Ishikawa (cell line): ENCODE results near the gene CYP2W1.

ENCODE experiments used
- CREB1 ChIP-seq: IDR thresholded peaks from 2 replicates; pipeline ENCODE4 v1.6.1; 2012; ENCODE audit warnings: low read depth
- EGR1 ChIP-seq: IDR thresholded peaks from 2 replicates; pipeline ENCODE4 v1.6.1; 2012
- EP300 ChIP-seq: IDR thresholded peaks from 2 replicates; pipeline ENCODE4 v1.6.1; 2012; ENCODE audit warnings: borderline replicate concordance
- FOXM1 ChIP-seq: IDR thresholded peaks from 2 replicates; pipeline ENCODE4 v1.6.1; 2012; ENCODE audit warnings: low read depth, borderline replicate concordance
- MAX ChIP-seq: IDR thresholded peaks from 2 replicates; pipeline ENCODE4 v1.6.1; 2012
- RAD21 ChIP-seq: IDR thresholded peaks from 2 replicates; pipeline ENCODE4 v1.6.1; 2012; ENCODE audit warnings: low read depth
- REST ChIP-seq: IDR thresholded peaks from 2 replicates; pipeline ENCODE4 v1.6.1; 2012; ENCODE audit warnings: low read depth, mild to moderate bottlenecking
- TAF1 ChIP-seq: IDR thresholded peaks from 2 replicates; pipeline ENCODE4 v1.6.1; 2012; ENCODE audit warnings: low read depth, mild to moderate bottlenecking
- TEAD4 ChIP-seq: IDR thresholded peaks from 2 replicates; pipeline ENCODE4 v1.6.1; 2012
- USF1 ChIP-seq: IDR thresholded peaks from 2 replicates; pipeline ENCODE4 v1.6.1; 2012
- YY1 ChIP-seq: IDR thresholded peaks from 2 replicates; pipeline ENCODE4 v1.6.1; 2012; ENCODE audit warnings: low read depth
- ZBTB7A ChIP-seq: IDR thresholded peaks from 2 replicates; pipeline ENCODE4 v1.6.1; 2012; ENCODE audit warnings: low read depth

GRCh38 chr7:951881-952547, 31.0 kb upstream of the CYP2W1 start:
- TF ChIP-seq REST (no peak), EP300 (no peak), FOXM1 (no peak), MAX (no peak), TEAD4 (no peak), TAF1 (no peak), ZBTB7A (no peak), USF1 (no peak), RAD21 (no peak), CREB1 (no peak), YY1 (no peak), EGR1 (no peak)
